Mucosa of rectum (tissue), 2 donors: ENCODE results near the gene DST.

ENCODE experiments used
- H3K27ac ChIP-seq, 2 donors: one replicate each; pipeline ENCODE4 v1.7.0; 2013; ENCODE audit warnings: inconsistent platforms in 2 of 2, low read depth in 2 of 2, low read length in 2 of 2
- H3K27me3 ChIP-seq, 2 donors: one replicate each; pipeline ENCODE4 v1.7.0; 2013; ENCODE audit warnings: low read length in 2 of 2; ENCODE audit not compliant: control insufficient read depth in 2 of 2, insufficient read depth in 2 of 2
- H3K36me3 ChIP-seq, 2 donors: one replicate each; pipeline ENCODE4 v1.7.0; 2013; ENCODE audit warnings: low read length in 2 of 2; ENCODE audit not compliant: control insufficient read depth in 2 of 2, insufficient read depth in 2 of 2
- H3K4me1 ChIP-seq, 2 donors: one replicate each; pipeline ENCODE4 v1.7.0; 2013; ENCODE audit warnings: low read length in 2 of 2, mild to moderate bottlenecking in 1 of 2; ENCODE audit not compliant: control insufficient read depth in 2 of 2, insufficient read depth in 2 of 2
- H3K4me3 ChIP-seq, 2 donors: one replicate each; pipeline ENCODE4 v1.7.0; 2013; ENCODE audit warnings: low read length in 2 of 2
- H3K9ac ChIP-seq, 2 donors: one replicate each; pipeline ENCODE4 v1.7.0; 2013; ENCODE audit warnings: low read length in 2 of 2, low read depth in 1 of 2, mild to moderate bottlenecking in 1 of 2
- H3K9me3 ChIP-seq, 2 donors: one replicate each; pipeline ENCODE4 v1.7.0; 2013; ENCODE audit warnings: low read length in 2 of 2; ENCODE audit not compliant: control insufficient read depth in 2 of 2
- donor health status: healthy.
- donor health status: Normal muscosa, but diverticular disease.

Gene DST

DNA sequence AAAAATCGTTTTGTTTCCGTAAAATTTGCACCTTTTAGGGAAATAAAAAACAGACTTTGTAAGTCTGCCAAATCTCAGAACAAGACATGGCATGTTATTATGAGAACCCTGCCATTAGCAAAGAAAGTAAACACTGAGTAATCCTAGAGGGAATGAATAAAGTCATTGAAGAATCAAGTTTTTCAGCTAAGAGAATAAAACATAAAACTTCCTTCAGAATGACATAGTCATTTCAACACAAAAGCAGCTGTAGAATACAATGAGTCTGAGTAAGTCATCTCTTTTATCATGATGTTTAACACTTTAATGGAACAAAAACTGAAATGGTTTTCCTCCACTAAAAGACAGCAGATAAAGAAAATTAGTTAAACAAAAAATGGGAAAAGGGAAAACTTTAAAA, 10.3 kb upstream of the DST start:
- Histone ChIP-seq H3K27me3 (no peaks in the 10 kb centered on the region), H3K4me3 (no peak overlapping the region), H3K36me3 (peaks cover 0 to 3% of the 10 kb centered on the region in 2 donors), H3K27ac (no peak overlapping the region), H3K4me1 (peaks cover 10 to 34% of the 10 kb centered on the region in 2 donors), H3K9me3 (no peaks in the 10 kb centered on the region), H3K9ac (no peak overlapping the region)

DNA sequence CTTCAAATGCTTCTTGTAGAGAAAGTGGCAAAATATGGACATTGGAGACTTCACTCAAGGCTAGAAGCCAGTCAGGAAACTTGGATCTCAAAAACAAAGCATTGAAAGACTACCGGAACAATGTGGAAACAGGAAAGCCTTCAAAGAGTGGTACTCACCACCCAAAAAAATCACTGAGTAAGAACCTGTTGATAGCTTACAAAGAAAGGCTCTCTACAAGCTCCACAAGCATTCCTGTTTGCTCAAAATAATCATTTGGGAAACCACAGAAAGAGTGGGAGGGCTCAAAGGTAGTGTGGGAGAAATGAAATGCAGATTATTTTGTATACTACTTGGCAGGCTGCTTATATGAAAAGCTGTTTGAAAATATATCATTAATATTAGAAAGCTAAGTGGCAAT, 9.5 kb upstream of the DST start:
- H3K36me3 ChIP-seq: peaks cover 1 to 3% of the 10 kb centered on the region in 2 donors
- peaks cover 10 to 34% of the 10 kb centered on the region in 2 donors for H3K4me1 ChIP-seq
- no peaks in the 10 kb centered on the region for H3K27me3 ChIP-seq
- H3K4me3 ChIP-seq: no peak overlapping the region
- no peaks in the 10 kb centered on the region for H3K9me3 ChIP-seq
- no peak overlapping the region for H3K27ac ChIP-seq
- H3K9ac ChIP-seq: no peak overlapping the region

DNA sequence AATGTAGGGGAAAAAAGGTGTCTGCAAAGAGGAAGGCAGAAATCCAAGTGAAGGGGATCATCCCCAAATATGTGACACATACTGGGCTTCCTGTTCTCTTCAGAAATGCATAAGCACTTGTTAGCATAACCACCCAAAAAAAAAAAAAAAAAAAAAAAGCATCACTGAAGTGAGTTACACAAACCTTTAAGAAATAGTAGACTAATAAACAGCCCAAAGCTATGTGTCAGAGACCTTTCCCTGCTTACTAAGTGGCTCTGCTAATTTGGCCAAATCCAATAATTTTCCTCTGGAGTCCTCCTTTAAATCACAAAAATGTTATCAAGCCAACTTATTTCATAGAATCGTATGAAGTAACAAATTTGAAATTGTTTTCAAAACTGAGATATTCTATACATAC, 7.5 kb upstream of the DST start:
- Histone ChIP-seq H3K36me3 (peaks cover 6 to 14% of the 10 kb centered on the region in 2 donors), H3K27ac (no peak overlapping the region), H3K4me3 (no peak overlapping the region), H3K4me1 (peaks cover 2 to 19% of the 10 kb centered on the region in 2 donors), H3K27me3 (no peaks in the 10 kb centered on the region), H3K9me3 (no peaks in the 10 kb centered on the region), H3K9ac (no peak overlapping the region)

DNA sequence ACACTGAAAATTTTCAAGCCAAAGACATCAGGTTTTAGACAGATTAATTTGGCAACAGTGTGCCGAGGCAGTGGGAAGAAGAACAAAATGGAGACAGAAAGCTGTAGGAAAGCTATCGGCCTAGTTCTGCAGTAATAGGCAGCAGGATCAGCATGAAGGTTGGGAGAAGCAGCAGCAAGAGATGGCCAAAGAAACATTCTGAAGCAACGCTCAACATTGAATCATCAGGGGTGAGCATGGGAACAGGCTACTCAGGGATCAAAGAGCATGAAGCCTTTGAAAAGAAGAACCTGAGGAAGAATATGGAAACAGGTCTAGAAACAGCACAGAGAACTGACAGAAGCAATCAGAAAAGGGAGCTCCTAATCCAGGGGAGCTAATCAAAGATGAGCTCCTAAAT, 7.1 kb upstream of the DST start:
- H3K27ac ChIP-seq: no peak overlapping the region
- peaks cover 2 to 18% of the 10 kb centered on the region in 2 donors for H3K4me1 ChIP-seq
- no peaks in the 10 kb centered on the region for H3K9me3 ChIP-seq
- H3K9ac ChIP-seq: no peak overlapping the region
- peaks cover 11 to 18% of the 10 kb centered on the region in 2 donors for H3K36me3 ChIP-seq
- no peak overlapping the region for H3K4me3 ChIP-seq
- no peaks in the 10 kb centered on the region for H3K27me3 ChIP-seq

DNA sequence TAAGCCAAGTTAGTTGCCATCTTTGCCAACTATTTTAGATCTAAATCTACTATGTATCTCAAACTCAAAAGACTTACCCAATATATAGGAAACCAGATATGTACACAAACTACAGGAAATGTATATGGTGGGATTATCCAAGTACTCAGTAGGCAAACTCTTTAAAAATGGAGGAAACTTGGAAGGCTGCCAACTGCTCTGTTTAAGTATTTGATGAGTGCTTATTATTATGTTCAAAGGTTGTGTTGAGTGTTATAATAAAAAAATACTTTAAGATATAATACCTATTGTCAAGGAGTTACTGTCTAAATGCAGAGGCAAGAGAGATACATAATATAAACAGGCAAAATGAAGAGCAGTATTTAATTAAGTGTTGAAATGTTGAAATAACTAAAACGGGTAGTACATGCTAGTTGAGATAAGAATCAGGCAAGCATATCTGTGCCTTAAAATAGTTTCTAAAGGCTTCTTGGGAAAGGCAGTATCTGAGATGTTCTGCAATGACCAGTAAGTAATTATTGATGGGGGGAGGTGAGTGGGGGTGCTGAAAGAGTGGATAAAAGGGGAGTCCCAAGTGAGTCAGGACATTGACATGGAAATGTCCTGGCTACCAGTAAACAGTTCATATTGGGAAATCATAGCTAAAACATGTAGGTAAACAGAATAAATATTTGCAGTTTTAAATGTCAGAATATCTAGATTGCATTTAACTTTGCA, 6.5 kb upstream of the DST start:
- peaks cover 11 to 21% of the 10 kb centered on the region in 2 donors for H3K36me3 ChIP-seq
- no peak overlapping the region for H3K4me3 ChIP-seq
- H3K27ac ChIP-seq: no peak overlapping the region
- H3K9ac ChIP-seq: no peak overlapping the region
- no peaks in the 10 kb centered on the region for H3K9me3 ChIP-seq
- peaks cover 2 to 16% of the 10 kb centered on the region in 2 donors for H3K4me1 ChIP-seq
- no peaks in the 10 kb centered on the region for H3K27me3 ChIP-seq

DNA sequence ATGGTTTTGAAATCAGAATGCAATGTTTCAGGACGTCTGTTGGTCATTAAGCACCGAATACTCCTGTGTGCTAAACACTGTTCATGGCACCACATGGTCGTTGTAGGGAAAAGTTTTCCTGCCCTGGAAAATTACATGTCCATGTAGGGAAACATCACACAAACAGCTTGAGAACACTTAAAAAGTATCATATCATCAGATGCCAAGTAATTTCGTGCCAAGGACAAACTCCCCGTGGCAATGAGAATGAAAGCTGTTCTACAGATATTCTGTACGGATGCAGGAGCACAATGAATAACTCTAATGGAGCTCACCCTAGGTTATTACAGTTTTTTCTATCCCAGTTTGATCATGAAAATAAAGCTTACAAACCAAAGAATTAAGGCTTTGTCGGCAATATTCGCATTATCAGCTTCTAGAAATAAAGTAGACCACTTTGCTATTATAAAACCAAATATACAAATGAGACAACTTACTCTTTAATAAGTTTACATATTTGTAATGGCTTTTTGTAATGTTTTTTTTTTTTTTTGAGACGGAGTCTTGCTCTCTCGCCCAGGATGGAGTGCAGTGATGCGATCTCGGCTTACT, 4.6 kb upstream of the DST start:
- Histone ChIP-seq H3K27ac (no peak overlapping the region), H3K9me3 (no peaks in the 10 kb centered on the region), H3K4me3 (no peak overlapping the region), H3K36me3 (peaks cover 11 to 21% of the 10 kb centered on the region in 2 donors), H3K27me3 (no peaks in the 10 kb centered on the region), H3K9ac (no peak overlapping the region), H3K4me1 (peaks cover 2 to 7% of the 10 kb centered on the region in 2 donors)

DNA sequence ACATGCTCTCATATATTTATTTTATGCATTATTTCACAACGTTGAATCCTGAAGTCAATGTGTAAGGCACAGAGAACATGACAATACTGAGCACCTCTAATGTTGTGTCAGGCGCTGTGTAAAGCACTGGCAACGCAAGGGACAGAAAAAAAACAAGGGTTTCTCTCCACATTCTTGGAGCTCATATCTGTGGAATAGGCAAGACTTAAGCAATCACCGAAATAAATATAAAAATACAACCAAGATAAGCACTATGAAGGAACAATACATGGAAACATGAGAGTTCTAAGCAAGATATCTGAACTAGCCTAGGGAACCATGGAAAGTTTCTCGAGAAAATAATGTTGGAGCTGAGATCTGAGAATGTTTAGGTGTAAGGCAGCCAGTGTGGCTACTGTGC, 1.7 kb upstream of the DST start:
- Histone ChIP-seq H3K4me1 (peaks cover 0 to under 1% of the 10 kb centered on the region in 2 donors), H3K27ac (no peak overlapping the region), H3K27me3 (no peaks in the 10 kb centered on the region), H3K9ac (no peak overlapping the region), H3K9me3 (no peaks in the 10 kb centered on the region), H3K4me3 (no peak overlapping the region), H3K36me3 (peaks cover 11 to 24% of the 10 kb centered on the region in 2 donors)

DNA sequence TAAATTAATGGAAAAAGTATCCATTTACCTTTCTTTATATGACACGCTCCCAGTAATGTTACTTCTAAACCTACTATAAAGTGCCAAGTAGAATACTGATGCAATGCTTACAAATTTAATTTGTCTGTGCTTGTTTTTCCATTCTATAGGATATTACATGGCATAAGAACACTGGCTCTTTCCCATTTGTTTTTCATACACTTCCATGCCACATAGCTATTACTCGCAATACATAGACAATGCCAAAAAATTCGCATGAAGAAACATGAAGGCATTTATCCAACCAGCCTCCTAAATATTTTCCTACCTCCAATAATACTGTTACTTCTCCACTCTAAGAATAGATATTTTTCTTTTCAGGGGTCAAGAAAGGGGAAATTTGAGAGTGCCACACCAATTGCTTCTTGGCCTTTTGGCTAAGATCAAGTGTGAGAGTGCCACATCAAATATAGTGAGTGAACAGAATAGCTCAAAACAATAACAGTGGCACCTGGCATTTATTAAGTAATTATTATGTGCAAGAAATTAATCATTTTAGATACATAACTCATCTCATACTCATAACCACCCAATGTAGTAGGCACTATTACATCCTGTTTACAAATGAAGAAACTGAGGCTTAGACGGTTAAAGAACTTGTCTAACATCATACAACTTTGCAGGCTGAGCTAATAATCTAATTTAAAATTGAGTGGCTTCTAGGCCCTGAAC, 845 bp upstream of the DST start:
- Histone ChIP-seq H3K9me3 (no peaks in the 10 kb centered on the region), H3K4me3 (no peak overlapping the region), H3K27ac (no peak overlapping the region), H3K36me3 (peaks cover 11 to 24% of the 10 kb centered on the region in 2 donors), H3K9ac (no peak overlapping the region), H3K4me1 (no peaks in the 10 kb centered on the region), H3K27me3 (no peaks in the 10 kb centered on the region)

DNA sequence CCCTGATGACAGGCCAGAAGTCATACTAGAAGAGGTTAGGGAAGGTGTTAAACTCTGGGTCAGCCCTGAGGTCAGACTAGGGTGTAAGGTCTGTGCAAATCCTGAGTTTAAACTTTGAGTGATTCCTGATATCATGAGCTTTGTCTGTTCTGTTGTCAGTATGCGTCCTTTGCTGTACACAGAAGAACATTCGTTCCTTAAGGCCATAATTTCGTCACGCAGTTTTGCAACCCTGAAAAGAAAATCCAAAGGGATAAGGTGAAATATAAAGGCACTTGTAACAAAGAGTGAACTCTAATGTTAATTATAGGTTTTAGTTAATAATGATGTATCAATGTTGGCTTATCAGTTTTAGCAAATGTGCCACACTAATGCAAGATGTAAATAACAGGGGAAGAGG, 2.3 kb downstream of the DST start:
- Histone ChIP-seq H3K9ac (no peak overlapping the region), H3K9me3 (no peaks in the 10 kb centered on the region), H3K4me1 (no peaks in the 10 kb centered on the region), H3K27me3 (no peaks in the 10 kb centered on the region), H3K4me3 (no peak overlapping the region), H3K36me3 (peaks cover 11 to 18% of the 10 kb centered on the region in 2 donors), H3K27ac (no peak overlapping the region)

DNA sequence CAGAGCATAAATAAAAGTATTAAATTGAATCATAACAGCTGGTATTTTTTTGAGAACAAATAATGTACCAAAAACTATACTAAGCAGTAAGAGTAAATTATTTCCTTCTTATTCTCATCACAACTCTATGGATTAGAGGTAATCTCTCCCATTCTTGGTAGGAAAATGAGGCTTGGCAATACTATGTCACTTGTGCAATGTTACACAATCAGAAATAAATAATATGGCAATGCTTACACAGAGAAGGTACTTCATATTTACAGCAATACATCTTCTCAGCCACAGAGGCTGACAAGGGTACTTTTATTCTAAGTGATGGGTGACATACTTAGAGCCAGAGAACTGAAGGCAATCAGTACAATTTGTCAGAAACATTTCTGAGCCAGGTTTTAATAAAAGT, 3.9 kb downstream of the DST start:
- no peak overlapping the region for H3K9ac ChIP-seq
- H3K4me1 ChIP-seq: no peaks in the 10 kb centered on the region
- H3K9me3 ChIP-seq: no peaks in the 10 kb centered on the region
- peaks cover 12 to 21% of the 10 kb centered on the region in 2 donors for H3K36me3 ChIP-seq
- no peaks in the 10 kb centered on the region for H3K27me3 ChIP-seq
- no peak overlapping the region for H3K4me3 ChIP-seq
- no peak overlapping the region for H3K27ac ChIP-seq
